CD4-positive, alpha-beta T cell treated with Interleukin-15 for 1 hour (primary cell): ENCODE data around the gene TMEM134.

Source experiments
- DNase-seq: peaks from one replicate; pipeline ENCODE4 v3.0.0-alpha.2; 2020

TMEM134 gene

DNA sequence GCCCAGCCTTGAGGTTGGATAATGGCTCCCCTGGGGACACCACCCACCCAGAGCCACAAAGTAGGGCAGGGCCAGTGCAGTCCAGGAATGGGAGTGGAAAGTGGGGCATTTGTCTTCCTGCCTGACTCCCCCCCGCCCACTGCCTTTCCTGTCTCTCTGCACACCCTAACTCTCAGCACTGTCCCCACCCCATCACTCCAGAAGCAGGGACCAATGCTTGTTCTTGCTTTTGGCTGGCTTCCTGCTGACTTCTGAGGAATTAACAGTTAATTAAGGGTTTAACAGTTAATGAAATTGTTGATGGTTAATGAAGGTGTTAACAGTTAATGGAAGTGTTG is 31.4 kb upstream of the TMEM134 start:
- no peak for DNase-seq

DNA sequence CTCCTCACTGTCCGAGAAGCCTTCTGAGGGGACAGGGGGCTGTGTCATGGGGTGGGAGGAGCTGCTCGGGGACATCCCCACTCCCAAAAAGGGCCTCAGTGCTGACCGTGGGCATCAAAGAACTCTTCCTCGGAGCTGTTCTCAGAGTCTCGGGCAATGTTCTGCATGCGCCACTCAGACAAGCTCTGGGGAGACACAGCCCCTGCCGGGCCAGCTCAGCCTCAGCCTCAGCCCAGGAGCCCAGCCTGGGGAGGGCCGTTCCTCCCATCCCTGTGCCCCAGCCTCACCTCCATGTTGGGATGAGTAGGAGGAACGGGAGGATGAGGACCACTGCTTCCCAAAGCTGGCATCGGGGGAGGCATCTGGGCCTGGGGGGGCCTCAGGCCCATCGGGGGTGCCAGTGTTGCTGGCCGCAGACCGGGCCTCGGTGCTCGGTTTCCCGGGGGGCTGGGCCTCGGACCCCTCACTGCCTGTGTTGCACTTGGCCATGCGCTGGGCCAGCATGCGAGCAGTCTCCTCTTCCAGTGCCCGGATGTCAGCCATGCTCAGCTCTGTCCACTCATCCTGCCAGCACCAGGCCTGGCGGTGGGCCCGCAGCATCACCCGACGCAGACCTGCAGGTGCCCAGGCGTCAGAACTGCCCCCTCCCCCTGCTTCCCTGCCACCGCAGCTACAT is 30.9 kb upstream of the TMEM134 start:
- DNase-seq = no peak

DNA sequence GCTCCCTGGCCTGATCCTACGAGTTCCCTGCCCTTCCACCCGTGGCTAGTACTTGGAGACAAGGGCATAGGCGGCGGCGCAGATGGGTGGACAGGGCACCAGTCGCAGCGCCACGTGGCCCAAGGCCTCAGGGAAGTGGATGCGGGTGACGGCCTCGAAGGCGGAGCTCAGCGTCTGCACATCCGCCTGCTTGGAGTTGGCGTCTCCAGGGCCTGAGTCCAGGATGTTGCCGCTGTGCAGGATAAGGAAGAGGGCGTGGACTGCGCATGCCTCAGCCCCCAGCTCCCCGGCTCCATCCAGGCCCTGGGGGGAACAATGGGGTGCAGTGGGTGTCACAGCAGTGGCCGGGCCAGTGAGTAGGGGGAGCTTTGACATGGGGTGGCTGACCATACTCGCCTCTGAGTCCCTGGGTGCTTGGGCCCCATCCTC is 29.5 kb upstream of the TMEM134 start:
- DNase-seq = no peak

DNA sequence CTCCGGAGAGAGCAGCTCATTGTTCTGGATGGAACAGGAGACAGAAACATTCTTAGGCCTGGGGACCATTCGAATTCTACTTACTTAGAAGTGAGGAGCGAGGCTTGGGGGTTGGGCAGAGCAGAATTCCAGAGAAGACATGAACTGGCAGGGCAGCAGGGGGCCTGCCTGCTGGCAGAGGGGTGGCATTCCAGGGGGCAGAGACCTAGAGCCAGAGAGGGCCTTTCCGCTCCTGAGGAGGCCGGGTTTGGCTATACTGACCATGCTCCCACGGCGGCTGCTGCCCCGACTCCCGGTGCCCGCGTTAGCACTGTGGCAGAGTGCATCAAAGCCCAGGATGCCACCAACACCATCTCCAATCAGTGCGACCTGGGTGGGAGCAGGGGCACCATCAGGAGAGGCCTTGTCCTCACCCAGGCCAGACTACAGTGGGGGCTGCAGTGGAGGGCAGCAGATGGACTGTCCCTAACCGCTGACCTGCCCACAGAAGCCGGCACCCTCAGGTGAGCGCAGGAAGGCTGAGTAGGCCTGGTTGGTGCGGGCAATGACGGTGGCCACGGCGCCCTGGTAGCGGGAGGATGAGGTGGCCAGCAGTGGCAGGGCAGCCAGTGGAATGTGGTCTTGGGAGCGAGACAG is 28.7 kb upstream of the TMEM134 start:
- DNase-seq = no peak

DNA sequence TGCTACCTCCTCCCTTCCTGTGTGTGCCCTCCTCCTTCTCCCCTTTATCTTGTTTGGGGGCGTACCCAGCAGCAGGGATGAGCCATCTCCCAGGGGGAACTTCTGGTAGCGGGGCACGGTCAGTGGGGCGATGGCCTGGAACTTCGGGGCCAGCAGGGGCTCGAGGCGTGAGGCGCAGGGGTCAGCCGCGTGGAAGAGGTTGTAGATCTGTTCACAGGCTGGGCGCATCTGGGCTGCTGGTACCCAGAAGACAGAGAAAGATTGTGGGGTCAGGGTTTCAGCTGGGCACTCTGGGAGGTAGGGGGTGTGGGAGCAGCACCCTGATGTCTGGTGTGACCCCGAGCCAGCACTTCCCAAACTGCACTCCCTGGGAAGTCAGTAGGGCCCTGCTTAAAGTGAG is 27.1 kb upstream of the TMEM134 start:
- no peak for DNase-seq

DNA sequence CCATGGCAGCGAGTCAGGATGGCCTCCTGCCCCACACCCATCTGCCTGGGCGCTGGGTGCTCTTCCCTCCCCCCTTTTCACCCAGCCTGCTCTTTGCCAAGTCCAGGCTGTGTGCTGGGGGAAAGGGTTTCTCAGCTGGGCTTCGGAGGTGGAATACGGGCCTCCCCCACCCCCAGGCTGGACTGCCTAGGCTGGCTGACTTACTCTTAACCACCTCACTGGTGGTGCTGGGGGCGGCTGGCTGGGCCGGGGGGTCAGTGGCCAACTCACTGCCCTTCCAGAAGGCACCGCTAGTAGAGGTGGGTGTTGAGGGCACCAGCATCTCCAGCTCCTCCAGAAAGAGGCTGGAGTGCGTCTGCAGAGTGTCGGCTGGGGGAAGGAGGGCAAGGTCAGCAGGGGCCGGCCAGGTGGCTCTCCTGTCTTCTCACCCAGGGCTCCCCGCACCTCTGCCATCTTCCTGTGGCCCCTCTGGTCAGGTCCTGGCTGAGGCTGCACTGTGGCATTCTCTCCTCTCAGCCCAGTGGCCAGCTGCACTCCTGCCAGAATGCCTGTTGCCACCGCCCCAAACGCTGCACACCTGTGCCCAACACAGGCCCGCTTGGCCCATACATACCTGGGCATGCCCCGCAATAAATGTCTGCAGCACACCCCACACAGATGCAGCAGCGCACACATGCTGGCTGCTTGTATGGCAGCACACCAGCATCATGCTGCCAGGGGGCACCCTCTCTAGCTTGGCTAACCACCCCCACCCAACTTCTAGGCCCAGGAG is 26.4 kb upstream of the TMEM134 start:
- DNase-seq = no peak

DNA sequence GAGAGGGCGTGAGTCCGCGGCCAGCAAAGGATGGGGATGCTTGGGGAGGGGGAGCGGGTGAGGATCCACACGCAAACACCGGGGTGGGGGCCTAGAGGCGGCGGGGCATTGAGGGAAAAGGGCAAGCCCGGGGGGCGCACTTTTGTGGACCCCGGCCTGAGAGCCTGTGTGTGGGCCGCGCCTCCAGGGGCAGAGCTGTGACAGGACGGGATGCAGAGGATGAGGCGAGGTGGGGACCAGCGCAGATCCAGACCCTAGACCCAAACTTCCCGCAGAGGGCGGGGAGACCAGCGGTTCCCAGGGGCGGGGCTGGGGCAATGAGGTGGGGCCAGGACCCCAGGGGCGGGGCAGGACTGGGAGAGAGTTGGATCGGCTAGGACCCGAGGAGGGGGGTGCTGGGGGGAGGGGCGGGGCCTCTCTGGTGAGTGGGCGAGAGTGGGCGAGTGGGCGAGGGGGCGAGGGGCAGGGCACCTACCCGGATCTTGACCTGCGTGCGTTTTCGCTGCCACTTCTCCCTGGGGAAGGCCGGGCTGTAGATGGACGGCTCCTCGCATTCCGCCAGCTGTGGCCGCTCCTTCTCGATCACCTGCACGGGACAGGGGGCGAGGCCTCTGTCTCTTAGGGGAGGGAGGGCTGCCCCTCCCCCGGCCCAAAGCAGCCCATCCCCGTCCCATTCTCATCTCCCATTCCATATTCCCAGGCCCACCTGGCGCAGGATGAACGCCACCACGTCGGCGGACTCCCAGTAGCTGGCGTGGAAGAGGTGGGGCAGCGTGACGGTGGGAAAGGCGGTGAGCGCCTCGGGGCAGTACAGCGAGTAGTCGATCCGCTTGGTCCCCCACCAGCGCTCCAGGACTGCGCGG is 25.6 kb upstream of the TMEM134 start:
- no peak for DNase-seq

DNA sequence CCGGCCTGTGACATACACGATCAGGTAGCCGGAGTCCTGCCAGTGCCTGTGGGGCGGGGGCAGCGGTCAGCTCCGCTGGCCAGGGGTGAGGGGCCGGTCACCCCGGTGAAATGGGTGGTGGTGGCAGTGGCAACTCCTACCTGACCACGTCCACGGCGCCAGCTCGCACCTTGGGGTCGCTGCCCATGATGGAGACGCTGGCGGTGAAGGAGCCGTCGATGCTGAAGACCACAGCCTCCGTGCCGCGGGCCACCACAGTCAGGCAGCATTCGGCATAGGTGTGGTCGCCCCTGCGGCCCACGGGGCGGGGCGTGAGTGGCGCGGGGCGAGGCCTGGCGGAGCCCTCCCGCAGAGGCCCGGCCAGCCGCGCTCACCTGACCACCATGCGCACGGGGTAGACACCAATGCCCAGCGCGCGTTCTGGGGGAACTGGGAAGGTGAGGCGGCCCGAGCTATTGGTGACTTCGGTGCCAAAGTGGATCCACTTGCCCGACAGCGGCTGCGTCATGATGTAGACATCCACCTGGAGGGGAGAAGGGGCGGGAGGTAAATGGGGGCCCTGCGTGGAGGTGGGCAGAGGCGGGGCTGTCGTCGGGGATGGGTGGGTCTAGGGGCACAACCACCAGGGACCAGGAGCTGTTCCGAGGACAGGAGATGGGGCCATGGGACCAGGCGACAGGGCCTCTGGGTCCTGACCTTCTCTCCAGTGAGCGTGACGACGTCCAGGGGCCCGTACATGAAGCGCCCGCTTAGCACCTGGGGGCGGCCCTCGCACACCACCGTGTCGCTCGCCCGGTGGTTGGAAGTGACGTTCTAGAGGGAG is 24.7 kb upstream of the TMEM134 start:
- no peak for DNase-seq

DNA sequence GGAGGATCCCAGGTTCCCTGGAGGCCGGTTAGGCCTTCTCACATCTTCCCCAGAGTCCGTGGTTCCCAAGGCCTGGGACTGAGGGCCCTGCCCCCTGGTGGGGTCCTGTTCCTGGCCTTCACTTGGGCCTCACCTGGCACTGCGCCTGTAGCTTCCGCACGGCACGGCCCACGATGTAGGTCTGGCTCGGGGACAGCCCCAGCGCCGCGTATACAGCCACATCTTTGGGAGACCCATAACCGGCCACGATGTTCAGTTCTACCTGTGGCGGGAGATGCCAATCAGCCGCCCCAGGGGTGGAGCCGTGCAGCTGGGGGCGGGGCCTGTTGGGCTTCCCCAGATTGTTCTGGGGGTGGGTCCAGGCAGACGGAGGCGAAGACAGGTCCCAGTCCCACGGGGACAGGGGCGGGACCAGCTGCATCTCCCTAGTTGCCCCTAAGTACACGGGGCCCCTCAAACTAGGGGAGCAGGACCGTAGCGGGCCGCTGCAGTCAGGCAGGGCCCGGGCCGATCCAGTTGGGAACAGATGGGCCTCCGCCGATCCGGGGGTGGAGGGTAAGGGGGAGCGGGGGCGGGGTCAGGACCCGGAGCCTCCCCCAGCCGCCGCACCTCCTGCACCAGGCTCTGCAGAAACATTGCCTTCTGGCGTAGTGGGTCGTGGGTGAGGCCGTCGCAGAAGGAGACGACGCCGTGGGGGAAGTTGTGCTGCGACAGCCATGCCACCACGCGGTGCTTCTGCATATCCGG is 23.9 kb upstream of the TMEM134 start:
- DNase-seq = no peak

DNA sequence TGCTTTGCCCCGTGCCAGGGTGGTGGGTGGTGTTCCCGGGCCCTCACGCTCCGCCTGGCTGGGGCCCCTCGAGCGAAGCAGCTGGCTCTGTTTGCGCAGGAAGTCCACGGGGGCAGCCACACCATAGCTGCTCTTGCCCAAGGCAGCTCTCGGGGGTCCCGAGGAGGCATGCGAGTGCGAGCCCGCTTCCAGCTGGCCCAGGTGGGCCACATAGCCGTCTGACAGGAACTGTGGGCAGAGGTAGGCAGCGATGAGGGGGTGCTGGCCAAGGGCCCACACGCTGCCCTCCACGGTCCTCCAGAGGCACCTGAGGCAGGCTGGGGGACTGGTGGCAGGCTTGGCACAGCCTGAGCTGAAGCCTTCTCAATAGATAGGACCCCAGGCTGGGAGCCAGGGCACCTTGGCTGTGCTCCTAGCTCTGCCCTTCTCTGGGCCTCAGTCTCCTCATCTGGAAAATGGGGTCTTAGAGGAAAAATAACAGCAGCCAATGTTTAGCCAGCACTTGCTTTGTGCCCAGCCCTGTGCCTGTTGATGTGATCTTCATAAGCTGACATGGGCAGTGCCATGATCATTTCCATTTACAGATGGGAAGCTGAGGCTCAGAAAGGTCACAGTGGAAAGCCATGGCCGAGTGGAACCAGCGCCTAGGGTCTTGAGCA is 23.1 kb upstream of the TMEM134 start:
- no peak for DNase-seq

DNA sequence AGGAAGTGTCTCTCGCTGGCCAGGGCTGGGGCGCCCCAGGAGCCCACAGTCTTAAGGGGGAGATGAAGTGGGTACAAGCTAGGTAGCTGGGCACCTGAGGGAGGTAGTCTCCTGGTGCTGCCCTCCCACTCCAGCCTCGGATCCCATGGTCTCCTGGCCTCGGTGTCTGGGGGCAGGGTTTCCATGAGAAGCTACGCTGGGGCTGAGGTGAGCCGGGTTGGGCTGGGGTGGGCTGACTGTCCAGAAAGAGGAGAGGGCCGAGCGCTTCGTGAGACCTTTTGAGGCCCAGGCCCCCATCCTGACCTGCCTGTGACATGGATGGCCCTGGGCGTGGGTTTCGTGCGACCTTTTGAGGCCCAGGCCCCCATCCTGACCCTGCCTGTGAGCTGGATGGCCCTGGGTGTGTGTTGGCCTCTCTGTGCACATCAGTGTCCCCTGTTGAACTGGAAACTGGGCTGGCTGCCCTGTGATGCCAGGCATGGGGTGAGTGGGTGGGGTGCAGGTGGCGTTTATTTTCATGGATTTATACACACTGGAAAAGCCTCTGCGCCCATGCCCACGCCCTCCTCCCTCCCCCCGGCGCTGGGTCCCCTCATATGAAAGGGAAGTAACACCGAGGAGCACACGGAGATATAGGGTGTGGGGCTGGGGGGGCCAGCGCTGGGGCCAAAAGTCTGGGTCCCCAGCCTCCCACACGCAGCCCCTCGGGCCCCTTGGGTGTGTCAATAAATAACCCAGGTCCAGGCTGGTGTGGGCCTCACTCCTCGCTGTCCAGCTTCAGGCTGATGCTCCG is 22.4 kb upstream of the TMEM134 start:
- DNase-seq = no peak

DNA sequence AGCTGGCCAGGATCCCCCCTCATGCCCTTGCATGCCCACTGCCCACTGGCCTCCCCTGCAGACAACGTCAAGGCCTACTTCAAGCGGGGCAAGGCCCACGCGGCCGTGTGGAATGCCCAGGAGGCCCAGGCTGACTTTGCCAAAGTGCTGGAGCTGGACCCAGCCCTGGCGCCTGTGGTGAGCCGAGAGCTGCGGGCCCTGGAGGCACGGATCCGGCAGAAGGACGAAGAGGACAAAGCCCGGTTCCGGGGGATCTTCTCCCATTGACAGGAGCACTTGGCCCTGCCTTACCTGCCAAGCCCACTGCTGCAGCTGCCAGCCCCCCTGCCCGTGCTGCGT is 21.6 kb upstream of the TMEM134 start:
- DNase-seq = no peak

DNA sequence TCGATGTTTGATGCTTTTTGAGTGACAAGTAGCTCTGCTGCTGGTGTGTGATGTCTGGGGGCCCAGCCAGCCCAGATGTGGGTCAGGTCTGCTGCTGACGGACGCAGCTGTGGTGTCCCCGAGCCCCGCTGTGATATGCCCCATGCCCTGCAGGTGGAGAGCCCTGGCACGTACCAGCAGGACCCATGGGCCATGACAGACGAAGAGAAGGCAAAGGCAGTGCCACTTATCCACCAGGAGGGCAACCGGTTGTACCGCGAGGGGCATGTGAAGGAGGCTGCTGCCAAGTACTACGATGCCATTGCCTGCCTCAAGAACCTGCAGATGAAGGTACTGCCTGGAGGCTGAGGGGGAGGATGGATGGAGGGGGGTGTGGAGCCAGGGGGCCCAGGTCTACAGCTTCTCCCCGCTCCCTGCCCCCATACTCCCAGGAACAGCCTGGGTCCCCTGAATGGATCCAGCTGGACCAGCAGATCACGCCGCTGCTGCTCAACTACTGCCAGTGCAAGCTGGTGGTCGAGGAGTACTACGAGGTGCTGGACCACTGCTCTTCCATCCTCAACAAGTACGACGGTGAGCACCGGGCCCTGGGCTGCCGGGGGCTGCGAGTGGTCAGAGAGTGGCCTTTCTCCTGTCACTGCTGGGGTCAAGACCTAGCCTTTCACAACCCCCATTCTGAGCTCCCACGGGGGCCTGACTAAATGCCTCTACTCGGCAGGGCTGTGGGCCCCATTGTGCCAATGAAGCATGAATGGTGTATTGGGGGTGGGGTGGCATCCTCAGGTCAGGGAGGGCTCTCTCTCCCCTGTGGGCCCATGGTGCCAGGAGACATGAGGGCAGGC is 21.1 kb upstream of the TMEM134 start:
- DNase-seq = no peak

DNA sequence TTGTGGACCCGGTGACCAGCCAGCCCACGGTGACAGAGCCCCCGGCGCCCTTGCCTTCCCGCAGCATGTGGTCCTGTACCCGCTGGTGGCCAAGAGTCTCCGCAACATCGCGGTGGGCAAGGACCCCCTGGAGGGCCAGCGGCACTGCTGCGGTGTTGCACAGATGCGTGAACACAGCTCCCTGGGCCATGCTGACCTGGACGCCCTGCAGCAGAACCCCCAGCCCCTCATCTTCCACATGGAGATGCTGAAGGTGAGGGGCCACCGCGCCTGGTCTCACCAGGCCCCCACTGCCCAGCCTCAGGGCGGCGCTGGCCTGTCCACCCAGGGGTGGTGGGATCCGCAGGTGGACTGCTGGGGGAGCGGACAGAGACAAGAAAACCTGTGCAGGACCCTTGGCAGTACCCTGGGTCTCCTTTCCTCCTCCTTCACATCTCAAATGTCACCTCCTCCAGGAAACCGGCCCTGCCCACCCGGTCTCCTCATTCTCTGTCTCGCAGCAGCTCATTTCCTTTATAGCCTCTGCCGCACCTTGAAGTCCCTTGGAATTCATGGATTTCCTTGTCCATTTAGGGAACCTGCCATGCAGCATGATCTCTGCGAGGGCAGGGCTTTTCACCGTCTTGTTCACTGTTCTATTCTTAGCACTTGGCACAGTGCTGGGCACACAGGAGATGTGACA is 20.3 kb upstream of the TMEM134 start:
- DNase-seq = no peak

DNA sequence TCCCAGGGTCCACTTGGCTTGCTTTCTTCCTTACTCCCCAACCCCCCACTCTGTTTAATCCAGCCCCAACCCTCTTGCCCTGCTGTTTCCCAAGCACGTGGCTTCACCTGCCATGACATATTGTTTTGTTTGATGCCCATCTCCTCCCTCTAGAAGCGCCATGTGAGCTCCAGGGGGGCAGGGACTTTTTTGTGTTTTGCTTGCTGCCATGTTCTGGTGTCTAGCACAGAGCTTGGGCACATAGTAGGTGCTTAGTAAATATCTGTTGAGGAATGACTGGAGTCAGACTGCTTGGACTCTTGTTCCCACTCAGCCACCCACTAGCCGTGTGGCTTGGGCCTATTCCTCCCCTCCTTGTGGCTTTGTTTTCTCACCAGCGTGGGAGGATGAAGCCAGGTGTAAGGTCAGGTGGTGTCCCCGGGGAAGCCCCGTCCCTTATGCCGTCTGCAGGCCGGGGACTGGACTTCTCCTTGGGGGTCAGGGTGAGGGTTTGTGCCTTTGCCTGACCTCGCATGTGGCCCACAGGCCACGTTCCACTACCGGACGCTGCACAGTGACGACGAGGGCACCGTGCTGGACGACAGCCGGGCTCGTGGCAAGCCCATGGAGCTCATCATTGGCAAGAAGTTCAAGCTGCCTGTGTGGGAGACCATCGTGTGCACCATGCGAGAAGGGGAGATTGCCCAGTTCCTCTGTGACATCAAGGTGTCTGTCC is 17.6 kb upstream of the TMEM134 start:
- no peak for DNase-seq

DNA sequence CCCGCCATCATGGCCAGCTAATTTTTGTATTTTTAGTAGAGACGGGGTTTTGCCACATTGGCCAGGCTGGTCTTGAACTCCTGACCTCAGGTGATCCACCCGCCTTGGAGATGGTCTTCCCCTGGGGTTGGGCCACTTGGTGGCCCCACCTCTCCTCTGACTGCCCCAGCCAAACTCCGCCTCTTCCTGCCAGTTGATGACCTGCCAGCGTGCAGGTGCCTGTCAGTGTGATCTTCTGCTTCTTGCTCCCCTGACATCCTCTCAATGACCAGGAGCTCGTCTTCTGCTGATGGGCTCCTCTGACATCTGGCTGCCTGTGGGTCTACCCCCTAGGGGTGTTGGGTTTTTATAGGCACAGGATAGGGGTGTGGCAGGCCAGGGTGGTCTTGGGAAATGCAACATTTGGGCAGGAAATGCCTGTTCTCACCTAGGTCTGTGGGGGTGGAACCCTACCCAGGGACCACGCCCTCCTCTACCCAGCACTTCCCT is 16.9 kb upstream of the TMEM134 start:
- DNase-seq = peak; percentile 72

DNA sequence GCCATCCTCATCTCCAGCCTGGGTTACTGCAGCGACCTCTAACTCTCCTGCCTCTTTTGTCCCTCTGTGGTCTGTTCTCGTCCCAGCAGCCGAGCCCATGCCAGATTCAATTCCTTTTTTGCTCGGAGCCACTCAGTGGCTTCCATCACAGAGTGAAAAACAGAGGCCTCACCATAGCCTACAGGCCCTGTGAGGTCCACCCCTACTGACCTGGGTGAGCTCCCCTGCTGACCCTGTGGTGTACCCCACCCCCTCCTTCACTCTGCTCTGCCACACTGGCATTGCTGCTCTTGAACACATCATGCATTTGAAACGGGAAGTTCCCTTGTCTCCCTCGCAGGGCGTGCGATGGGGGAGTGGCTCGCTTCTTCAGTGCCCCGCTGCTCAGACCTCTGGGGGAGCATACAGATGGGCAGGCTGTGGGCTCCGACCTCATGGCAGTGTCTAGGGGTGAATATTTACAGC is 15.8 kb upstream of the TMEM134 start:
- peak; percentile 71 for DNase-seq
